Activated CD4-positive, alpha-beta T cell treated with anti-CD3 and anti-CD28 coated beads, Interleukin-2, amount 50 U/mL, for 16 hours (primary cell): Measurements from ENCODE around the gene USP17L30.
"Not testable (repeated sequence)": the region's sequence is repeated elsewhere in the genome, so short reads cannot be mapped to it uniquely, and the experiment has no call there.

Experiments used
- DNase-seq: peaks from one replicate; pipeline ENCODE4 v3.0.0-alpha.2; 2020

USP17L30 gene, protein sequence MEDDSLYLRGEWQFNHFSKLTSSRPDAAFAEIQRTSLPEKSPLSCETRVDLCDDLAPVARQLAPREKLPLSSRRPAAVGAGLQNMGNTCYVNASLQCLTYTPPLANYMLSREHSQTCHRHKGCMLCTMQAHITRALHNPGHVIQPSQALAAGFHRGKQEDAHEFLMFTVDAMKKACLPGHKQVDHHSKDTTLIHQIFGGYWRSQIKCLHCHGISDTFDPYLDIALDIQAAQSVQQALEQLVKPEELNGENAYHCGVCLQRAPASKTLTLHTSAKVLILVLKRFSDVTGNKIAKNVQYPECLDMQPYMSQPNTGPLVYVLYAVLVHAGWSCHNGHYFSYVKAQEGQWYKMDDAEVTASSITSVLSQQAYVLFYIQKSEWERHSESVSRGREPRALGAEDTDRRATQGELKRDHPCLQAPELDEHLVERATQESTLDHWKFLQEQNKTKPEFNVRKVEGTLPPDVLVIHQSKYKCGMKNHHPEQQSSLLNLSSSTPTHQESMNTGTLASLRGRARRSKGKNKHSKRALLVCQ

DNA sequence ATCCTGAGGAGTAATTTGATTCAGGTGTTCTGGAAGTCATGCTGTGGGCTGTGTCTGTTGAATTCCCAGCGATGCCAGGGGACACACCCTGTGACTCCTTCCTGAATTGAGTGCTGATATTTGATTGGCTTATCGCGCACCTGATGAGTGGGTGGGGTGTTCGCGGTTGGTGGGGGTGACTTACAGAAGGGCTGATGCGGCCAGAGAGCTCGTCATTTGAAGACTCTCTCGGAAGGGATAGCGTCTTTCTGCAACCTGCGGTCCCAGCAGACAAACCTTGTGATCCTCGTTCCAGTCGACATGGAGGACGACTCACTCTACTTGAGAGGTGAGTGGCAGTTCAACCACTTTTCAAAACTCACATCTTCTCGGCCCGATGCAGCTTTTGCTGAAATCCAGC, at the start of gene USP17L30:
Gene USP17L30, plus strand, starts transcription at position 301 of the 400 bp plus-strand sequence. Its CDS starts 0 bp downstream, at position 301.
- not testable (repeated sequence) for DNase-seq

DNA sequence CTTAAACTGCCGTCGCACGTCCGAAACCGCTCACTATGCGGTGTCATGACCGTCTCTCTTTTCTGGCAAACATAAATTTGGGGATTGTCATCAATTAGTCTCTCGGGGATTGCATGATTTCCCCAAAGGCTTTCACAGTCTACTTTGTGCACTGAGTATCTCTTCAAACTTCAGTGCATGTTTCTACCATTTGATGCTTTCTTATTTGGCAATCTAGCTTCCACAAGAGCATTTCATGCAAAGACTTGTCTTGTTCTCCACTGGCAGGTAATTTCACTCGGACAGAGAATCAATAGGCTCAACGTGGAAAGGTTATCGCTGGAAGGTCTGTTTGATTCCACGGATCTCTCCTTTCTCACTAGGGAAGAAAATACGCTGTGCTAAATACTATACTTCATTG, 38.7 kb upstream of the USP17L30 start:
- peak; percentile 0 for DNase-seq

DNA sequence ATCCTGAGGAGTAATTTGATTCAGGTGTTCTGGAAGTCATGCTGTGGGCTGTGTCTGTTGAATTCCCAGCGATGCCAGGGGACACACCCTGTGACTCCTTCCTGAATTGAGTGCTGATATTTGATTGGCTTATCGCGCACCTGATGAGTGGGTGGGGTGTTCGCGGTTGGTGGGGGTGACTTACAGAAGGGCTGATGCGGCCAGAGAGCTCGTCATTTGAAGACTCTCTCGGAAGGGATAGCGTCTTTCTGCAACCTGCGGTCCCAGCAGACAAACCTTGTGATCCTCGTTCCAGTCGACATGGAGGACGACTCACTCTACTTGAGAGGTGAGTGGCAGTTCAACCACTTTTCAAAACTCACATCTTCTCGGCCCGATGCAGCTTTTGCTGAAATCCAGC, 38.1 kb upstream of the USP17L30 start, which contains the start of gene USP17L24:
Gene USP17L24, plus strand, starts transcription at position 301 of the 400 bp plus-strand sequence. Its CDS starts 0 bp downstream, at position 301.
- DNase-seq: not testable (repeated sequence)

DNA sequence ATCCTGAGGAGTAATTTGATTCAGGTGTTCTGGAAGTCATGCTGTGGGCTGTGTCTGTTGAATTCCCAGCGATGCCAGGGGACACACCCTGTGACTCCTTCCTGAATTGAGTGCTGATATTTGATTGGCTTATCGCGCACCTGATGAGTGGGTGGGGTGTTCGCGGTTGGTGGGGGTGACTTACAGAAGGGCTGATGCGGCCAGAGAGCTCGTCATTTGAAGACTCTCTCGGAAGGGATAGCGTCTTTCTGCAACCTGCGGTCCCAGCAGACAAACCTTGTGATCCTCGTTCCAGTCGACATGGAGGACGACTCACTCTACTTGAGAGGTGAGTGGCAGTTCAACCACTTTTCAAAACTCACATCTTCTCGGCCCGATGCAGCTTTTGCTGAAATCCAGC, 33.3 kb upstream of the USP17L30 start, which contains the start of gene USP17L25:
Gene USP17L25, plus strand, starts transcription at position 301 of the 400 bp plus-strand sequence. Its CDS starts 0 bp downstream, at position 301.
- not testable (repeated sequence) for DNase-seq

DNA sequence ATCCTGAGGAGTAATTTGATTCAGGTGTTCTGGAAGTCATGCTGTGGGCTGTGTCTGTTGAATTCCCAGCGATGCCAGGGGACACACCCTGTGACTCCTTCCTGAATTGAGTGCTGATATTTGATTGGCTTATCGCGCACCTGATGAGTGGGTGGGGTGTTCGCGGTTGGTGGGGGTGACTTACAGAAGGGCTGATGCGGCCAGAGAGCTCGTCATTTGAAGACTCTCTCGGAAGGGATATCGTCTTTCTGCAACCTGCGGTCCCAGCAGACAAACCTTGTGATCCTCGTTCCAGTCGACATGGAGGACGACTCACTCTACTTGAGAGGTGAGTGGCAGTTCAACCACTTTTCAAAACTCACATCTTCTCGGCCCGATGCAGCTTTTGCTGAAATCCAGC, 28.6 kb upstream of the USP17L30 start, which contains the start of gene USP17L26:
Gene USP17L26, plus strand, starts transcription at position 301 of the 400 bp plus-strand sequence. Its CDS starts 0 bp downstream, at position 301.
- DNase-seq: not testable (repeated sequence)

DNA sequence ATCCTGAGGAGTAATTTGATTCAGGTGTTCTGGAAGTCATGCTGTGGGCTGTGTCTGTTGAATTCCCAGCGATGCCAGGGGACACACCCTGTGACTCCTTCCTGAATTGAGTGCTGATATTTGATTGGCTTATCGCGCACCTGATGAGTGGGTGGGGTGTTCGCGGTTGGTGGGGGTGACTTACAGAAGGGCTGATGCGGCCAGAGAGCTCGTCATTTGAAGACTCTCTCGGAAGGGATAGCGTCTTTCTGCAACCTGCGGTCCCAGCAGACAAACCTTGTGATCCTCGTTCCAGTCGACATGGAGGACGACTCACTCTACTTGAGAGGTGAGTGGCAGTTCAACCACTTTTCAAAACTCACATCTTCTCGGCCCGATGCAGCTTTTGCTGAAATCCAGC, 23.8 kb upstream of the USP17L30 start, which contains the start of gene USP17L5:
Gene USP17L5, plus strand, starts transcription at position 301 of the 400 bp plus-strand sequence. Its CDS starts 0 bp downstream, at position 301.
- not testable (repeated sequence) for DNase-seq

DNA sequence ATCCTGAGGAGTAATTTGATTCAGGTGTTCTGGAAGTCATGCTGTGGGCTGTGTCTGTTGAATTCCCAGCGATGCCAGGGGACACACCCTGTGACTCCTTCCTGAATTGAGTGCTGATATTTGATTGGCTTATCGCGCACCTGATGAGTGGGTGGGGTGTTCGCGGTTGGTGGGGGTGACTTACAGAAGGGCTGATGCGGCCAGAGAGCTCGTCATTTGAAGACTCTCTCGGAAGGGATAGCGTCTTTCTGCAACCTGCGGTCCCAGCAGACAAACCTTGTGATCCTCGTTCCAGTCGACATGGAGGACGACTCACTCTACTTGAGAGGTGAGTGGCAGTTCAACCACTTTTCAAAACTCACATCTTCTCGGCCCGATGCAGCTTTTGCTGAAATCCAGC, 19.1 kb upstream of the USP17L30 start, which contains the start of gene USP17L27:
Gene USP17L27, plus strand, starts transcription at position 301 of the 400 bp plus-strand sequence. Its CDS starts 0 bp downstream, at position 301.
- DNase-seq: not testable (repeated sequence)

DNA sequence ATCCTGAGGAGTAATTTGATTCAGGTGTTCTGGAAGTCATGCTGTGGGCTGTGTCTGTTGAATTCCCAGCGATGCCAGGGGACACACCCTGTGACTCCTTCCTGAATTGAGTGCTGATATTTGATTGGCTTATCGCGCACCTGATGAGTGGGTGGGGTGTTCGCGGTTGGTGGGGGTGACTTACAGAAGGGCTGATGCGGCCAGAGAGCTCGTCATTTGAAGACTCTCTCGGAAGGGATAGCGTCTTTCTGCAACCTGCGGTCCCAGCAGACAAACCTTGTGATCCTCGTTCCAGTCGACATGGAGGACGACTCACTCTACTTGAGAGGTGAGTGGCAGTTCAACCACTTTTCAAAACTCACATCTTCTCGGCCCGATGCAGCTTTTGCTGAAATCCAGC, 14.3 kb upstream of the USP17L30 start, which contains the start of gene USP17L28:
Gene USP17L28, plus strand, starts transcription at position 301 of the 400 bp plus-strand sequence. Its CDS starts 0 bp downstream, at position 301.
- DNase-seq: not testable (repeated sequence)

DNA sequence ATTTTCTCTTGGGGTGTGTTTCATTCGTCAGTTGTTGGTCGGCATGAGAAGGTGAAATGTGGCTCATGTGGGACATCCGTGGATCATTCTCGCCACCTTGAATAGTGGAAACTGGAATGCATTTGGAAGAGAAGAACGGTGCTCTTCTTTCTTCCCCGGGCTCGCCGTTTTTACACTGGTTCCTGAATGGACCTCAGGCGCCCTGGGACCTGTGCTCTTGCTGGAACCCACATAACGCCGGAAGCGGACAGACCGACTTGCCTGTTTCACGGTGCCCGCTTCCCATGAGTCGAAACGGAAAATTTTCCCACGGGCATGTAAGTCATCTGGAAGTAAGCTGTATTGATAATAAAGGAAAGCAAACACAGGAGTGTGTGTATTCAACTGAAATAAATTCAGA, 12.1 kb upstream of the USP17L30 start:
- DNase-seq: not testable (repeated sequence)

DNA sequence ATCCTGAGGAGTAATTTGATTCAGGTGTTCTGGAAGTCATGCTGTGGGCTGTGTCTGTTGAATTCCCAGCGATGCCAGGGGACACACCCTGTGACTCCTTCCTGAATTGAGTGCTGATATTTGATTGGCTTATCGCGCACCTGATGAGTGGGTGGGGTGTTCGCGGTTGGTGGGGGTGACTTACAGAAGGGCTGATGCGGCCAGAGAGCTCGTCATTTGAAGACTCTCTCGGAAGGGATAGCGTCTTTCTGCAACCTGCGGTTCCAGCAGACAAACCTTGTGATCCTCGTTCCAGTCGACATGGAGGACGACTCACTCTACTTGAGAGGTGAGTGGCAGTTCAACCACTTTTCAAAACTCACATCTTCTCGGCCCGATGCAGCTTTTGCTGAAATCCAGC, 9.6 kb upstream of the USP17L30 start, which contains the start of gene USP17L29:
Gene USP17L29, plus strand, starts transcription at position 301 of the 400 bp plus-strand sequence. Its CDS starts 0 bp downstream, at position 301.
- not testable (repeated sequence) for DNase-seq

DNA sequence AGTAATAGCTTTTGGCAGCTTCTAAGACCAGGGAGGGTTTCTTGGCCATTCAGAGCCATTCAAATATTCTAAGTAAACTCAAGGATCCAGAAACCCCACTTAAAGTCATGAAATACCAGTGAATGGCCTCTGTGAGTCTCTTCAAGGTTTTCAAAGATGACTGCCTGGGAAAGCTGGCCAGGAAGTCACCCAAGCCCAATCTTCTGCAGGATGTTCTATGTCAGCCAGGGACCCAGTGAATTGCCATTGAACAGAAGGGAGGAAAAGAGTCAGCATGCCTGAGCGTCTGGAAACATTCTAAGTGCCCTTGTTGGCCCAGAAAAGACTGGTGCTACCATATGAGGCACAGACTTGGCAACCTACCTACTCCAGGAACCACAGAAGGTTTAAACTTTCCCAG, 17.0 kb downstream of the USP17L30 start:
- DNase-seq: not testable (repeated sequence)

DNA sequence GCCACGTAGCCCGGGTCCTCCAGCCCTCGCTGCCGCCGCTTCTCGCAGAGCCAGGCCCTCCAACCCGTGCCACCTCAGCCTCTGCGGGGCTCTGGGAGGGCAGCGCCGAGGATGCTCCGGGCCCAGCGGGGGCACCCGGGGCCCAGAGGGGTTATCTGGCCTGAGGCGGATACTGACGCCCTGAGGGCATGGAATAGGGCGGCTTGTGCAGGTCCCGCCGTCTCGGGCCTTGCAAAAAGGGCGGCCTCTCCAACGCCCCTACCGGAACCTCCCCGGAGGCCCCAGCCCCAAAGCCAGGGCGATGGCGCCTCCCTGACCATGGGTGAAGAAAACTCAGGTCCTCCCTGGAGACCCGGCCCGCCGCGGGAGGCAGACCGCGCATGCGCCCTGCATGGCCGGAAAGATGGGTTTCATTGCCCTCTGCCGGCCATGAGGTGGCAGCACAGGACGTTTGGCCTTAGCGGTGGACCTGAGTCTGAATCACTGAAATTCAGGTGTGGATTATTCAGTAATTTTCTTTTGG, 18.1 kb downstream of the USP17L30 start:
- DNase-seq: peak; percentile 69

DNA sequence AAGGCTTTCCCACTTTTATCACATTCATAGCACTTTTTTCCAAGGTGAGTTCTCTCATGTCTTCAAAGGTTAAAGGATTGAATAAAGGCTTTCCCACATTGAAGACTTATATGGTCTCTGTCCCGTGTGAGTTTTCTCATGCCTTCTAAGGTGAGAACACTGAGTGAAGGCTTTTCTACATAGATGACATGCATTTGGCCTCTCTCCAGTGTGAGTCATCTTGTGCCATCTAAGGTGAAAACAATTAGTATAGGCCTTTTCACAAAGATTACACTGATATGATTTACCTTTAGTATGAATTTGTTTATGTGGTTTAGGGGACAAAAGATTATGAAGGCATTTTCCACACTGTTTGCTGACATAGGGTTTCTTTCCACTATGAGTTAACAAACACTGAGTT, 21.2 kb downstream of the USP17L30 start:
- peak; percentile 0 for DNase-seq

DNA sequence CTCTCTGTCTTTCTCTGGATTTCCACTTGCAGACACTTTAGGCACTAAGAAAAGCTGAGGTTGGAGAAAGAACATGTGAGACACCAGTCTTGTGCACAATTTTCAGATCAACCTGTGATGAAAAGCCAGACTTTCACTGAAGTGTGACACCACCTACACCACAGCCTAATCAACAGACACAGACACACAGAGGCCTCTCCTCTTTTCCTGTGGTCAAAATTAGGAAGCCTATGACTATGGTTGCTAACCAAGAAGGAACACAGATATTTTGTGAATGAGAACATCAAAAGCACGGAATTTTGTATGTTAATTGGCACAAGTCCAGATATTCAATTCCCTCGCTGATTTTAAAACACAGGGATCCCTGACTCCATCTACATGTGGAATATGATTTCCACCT, 26.1 kb downstream of the USP17L30 start:
- DNase-seq: not testable (repeated sequence)

DNA sequence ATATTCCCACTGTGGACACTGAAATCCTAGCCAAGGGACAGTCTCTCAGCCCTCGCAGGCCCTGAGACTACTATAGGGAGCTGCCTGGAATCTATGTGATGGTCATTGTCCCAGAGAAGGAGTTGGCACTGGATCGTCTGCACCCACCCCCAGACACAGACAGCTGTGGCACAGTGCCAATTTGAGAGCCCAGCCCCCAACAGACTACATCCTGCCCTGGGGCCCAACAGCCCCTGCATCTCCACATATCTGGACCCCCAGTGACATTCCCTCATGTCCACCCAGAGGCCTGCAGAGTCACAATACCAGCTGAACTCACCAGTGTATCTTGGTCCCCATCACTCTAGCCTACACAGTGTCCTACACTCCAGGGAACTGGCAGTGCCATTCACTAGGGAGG, 42.8 kb downstream of the USP17L30 start:
- DNase-seq: not testable (repeated sequence)

DNA sequence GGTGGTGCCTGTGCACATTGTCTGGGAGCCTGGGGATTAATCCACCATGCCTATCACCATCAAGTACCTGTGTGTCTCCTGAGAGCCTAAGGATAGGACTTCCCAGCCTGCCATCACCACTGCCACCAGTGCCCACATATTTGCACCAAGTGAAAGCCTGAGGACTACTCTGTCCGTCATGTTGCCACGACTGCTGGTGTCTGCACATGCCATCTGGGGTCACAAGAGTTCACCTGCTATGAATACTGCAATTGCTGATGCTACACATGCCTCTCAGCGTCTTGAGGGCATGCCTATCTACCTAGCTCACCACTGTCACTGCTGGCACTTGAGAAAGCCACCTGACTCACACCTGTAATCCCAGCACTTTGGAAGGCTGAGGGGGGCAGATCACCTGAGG, 43.6 kb downstream of the USP17L30 start:
- DNase-seq: not testable (repeated sequence)

DNA sequence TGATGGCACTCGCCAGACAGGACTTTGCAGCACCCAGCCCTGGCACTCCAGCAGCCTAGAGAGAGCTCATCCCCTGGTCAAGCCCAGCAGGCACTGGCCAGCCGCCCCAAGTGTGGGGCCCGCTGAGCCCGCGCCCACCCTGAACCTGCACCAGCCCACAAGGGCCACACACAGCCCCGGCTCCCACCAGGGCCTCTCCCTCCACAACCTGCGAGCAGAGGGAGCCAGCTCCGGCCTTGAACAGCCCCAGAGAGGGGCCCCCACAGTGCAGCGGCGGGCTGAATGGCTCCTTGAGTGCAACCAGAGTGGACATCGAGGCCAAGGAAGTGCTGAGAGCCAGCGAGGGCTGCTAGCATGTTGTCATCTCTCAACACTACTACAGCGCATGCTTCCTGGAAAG, 46.9 kb downstream of the USP17L30 start:
- DNase-seq: no peak
